ENCODE results near the gene ZNF672.

ZNF672 gene

DNA sequence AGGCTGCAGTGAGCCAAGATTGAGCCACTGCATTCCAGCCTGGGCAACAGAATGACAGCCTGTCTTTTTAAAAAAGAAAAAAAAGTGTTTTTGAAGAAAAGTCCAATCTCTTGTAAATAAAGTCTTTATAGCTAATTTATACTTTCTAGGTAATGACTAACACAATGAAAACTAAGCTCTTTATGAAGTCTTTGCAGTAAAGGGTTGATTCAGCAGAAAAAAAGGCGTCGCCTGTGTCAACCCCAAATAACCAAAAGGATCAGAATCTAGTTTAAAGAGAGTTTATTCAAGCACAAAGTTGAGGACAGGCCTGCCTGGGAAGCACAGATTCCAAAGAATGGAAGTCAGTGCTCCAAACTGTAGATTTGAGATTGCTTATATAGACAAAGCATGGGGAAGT lies 53.7 kb downstream of the ZNF672 start:
- DNase-seq = no peak

DNA sequence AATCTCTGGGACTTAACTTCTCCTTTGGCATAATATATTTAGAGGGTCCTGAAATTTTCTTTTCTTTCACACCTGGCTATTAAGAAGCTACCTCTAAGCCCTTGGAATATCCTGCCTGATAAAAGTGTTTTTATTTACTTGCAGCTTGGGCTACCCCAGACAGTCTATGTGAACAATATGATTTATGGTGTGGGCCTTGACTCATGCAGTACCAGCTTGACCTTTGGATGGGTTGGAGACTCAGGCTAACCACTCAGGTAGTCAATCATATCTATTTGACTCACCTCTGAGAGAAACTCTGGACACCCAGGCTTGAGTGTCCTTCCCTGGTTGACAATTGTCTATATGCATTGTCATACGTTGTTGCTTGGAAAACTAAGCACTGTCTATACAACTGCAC lies 54.6 kb downstream of the ZNF672 start:
- DNase-seq = no peak

DNA sequence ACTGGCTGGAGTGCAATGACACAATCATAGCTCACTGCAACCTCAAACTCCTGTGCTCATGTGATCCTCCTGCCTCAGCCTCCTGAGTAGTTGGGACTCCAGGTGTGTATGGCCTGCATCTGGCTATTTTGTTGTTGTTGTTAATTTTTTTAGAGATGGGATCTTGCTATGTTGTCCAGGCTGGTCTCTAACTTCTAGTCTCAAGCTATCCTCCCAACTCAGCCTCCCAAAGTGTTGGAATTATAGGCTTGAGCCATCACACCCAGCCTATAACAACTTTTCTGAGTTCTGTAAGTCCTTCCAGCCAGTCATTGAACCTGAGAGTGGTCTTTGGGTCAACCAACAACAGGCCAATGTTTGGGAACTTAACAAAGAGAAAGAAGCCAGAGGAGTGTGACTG lies 56.8 kb downstream of the ZNF672 start:
- DNase-seq = no peak

DNA sequence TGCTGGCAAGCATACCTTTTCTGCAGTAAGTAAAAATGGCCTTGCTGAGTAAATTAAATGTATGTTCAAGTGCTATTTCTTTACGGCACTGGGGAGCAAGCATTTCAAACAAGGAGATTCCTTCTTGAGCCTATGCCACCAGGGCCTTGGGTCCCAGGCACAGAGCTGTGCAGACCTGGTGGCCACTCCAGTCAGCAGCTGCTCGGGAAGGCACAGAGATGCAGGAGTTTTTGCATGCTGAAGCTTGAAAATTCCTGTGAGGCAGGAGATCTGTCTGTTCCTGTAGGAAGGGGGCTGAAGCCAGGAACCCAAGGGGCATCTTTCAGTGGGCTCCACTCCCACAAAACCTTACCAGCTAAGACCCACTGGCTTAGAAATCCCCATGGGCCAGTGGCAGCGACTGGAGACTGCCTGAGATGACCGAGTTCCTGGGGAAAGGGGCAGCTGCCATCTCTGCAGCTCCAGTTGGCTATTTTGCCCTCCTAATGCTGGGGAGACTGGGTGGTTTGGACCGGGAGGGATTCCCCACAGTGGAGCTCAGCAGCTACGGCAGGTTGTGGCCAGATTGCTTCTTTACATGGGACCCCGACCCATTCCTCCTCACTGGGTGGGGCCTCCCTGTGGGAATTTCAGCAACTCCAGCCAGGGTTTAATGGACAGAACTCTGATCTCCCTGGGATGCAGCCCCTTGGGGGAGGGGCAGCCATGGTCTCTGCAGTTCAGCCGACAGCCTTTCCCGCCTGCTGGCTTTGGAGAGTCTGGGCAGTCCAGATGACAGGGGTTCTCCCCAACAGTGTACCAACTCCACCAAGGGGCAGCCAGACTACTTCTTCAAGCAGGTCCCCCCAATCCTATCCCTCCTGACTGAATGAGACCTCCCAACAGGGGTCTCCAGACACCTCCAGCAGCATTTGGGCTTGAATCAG lies 59.7 kb downstream of the ZNF672 start:
- no peak for DNase-seq

Measured in NCI-H1092 (cell line).